ENCODE measurements around the gene HOXA11.

GRCh38 chr7:27176962-27177794 is 7.9 kb downstream of the HOXA11 start:
- TF ChIP-seq, protein P1, sequence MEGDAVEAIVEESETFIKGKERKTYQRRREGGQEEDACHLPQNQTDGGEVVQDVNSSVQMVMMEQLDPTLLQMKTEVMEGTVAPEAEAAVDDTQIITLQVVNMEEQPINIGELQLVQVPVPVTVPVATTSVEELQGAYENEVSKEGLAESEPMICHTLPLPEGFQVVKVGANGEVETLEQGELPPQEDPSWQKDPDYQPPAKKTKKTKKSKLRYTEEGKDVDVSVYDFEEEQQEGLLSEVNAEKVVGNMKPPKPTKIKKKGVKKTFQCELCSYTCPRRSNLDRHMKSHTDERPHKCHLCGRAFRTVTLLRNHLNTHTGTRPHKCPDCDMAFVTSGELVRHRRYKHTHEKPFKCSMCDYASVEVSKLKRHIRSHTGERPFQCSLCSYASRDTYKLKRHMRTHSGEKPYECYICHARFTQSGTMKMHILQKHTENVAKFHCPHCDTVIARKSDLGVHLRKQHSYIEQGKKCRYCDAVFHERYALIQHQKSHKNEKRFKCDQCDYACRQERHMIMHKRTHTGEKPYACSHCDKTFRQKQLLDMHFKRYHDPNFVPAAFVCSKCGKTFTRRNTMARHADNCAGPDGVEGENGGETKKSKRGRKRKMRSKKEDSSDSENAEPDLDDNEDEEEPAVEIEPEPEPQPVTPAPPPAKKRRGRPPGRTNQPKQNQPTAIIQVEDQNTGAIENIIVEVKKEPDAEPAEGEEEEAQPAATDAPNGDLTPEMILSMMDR (IDR thresholded peaks at IDR 0.05), result no peak
- TF ChIP-seq EP300 (IDR thresholded peaks at IDR 0.05; ENCODE audit: borderline replicate concordance in 1 of 2, low read depth in 1 of 2, low read length in 1 of 2) (no peak), NFIC (IDR thresholded peaks at IDR 0.05; ENCODE audit: borderline replicate concordance) (no peak)
- TF ChIP-seq, protein P2, sequence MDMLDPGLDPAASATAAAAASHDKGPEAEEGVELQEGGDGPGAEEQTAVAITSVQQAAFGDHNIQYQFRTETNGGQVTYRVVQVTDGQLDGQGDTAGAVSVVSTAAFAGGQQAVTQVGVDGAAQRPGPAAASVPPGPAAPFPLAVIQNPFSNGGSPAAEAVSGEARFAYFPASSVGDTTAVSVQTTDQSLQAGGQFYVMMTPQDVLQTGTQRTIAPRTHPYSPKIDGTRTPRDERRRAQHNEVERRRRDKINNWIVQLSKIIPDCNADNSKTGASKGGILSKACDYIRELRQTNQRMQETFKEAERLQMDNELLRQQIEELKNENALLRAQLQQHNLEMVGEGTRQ (IDR thresholded peaks at IDR 0.05; ENCODE audit: borderline replicate concordance, low read depth, low read length), result no peak
